Measurements from ENCODE around the gene UNC13B. TPM values are rescaled to one million over a fixed set of nuclear protein-coding genes. Genes with fewer than 3 reads are reported as not detected.

The UNC13B gene
- total and polyA plus RNA-seq, 2 donors (not counting 3 experiments of a cell fraction or from before 2014, with no cell fraction given): 30.1 to 46.2 TPM

- POLR2A ChIA-PET: interaction anchor here (0.5 kb wide), 1 partner anchor 142 kb away, joined by 3 read pairs; no protein-coding TSS in a partner anchor
- H3K4me3 ChIP-seq (replicated peaks in 1 of 3; ENCODE audit: insufficient read depth in 1 of 3, low read depth in 1 of 3, low read length in 3 of 3): no peak overlapping the region
- no peak overlapping the region for H2AFZ ChIP-seq (ENCODE audit: low read depth, low read length)
- DNase-seq (ENCODE audit: low read depth, low spot score): no peak
- CTCF ChIA-PET: interaction anchor here (0.7 to 1.9 kb wide), 3 partner anchors 14 to 155 kb away, joined by 3 to 6 read pairs (median 3); no protein-coding TSS in a partner anchor
- dilution Hi-C loops (cut with MboI; ENCODE audit: extremely low pct_ligation_motif_present, low sequenced_read_pairs) (no loop called here), intact Hi-C loops (cut with micrococcal nuclease) (no loop called here)
- no peak overlapping the region for H3K27ac ChIP-seq (ENCODE audit: insufficient read depth, low read depth, low read length)
- BruUV-seq (replicated peaks): no TSS peak
- H3K36me3 ChIP-seq (ENCODE audit: control insufficient read depth in 2 of 2, extremely low read depth in 1 of 2, insufficient read depth in 2 of 2, low read length in 2 of 2): peaks cover 6 to 50% of the 10 kb centered on the region in 2 experiments
- FAIRE-seq: no peak
- no peak overlapping the region for H3K9ac ChIP-seq (replicated peaks; ENCODE audit: extremely low read depth, insufficient read depth, low read length)
- TF ChIP-seq CTCF (IDR thresholded peaks at IDR 0.05; ENCODE audit: extremely low read depth in 1 of 2, insufficient read depth in 1 of 2, low read depth in 1 of 2, low read length in 2 of 2) (no peak), POLR2A (IDR thresholded peaks at IDR 0.05; ENCODE audit: low read depth, low read length) (no peak), JUN (IDR thresholded peaks at IDR 0.05; ENCODE audit: borderline replicate concordance, insufficient read depth, insufficient read length, low read depth) (no peak), MAX (IDR thresholded peaks at IDR 0.05; ENCODE audit: insufficient read depth, insufficient read length) (no peak), EZH2 (IDR thresholded peaks at IDR 0.05; ENCODE audit: borderline replicate concordance, low read depth, low read length, severe bottlenecking) (no peak), FOS (IDR thresholded peaks at IDR 0.05; ENCODE audit: borderline replicate concordance, insufficient read depth, low read length) (no peak), MYC (IDR thresholded peaks at IDR 0.05; ENCODE audit: low read depth, low read length) (no peak), POLR2AphosphoS5 (IDR thresholded peaks at IDR 0.05; ENCODE audit: insufficient read depth, low read depth, low read length) (no peak), GATA2 (IDR thresholded peaks at IDR 0.05; ENCODE audit: insufficient read depth, insufficient read length, low read depth, low read length) (no peak)
- H3K27me3 ChIP-seq (ENCODE audit: control insufficient read depth in 2 of 2, insufficient read depth in 2 of 2, low read length in 2 of 2): no peaks in the 10 kb centered on the region
- no peaks in the 10 kb centered on the region for H3K9me1 ChIP-seq (replicated peaks; ENCODE audit: control insufficient read depth, extremely low read depth, insufficient read depth, low read length)
- H3K9me3 ChIP-seq (replicated peaks; ENCODE audit: control insufficient read depth, insufficient read depth, low read length): no peaks in the 10 kb centered on the region
- H3K79me2 ChIP-seq (ENCODE audit: control insufficient read depth, insufficient read depth, low read length): no peaks in the 10 kb centered on the region
- no peak overlapping the region for H3K4me2 ChIP-seq (ENCODE audit: insufficient read depth, low read length)
- no peaks in the 10 kb centered on the region for H4K20me1 ChIP-seq (replicated peaks; ENCODE audit: control insufficient read depth, extremely low read depth, insufficient read depth, low read length)
- H3K4me1 ChIP-seq (ENCODE audit: control insufficient read depth, extremely low read depth, insufficient read depth, low read length): no peaks in the 10 kb centered on the region
Observed at GRCh38 chr9:35398651-35399335, 237.0 kb downstream of the UNC13B start.

Data from endothelial cell of umbilical vein (primary cell).